ENCODE results near the gene MAST4.

The MAST4 gene

DNA sequence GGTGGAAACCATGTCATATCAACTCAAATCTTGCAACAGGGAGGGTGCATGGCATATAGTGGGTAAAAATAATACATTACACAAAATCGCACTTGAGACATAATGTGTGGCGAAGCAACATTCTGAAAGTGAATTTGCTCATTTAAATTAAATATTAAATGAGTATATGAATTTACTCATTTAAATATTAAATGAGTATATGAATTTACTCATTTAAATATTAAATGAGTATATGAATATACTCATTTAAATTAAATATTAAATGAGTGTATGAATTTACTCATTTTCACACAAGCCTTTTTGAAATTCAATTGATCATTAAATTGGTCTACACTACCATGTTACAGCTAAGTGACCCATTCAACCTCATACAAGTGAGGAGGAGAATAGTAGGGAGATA, 10.5 kb downstream of the MAST4 start:
- no peak for DNase-seq

DNA sequence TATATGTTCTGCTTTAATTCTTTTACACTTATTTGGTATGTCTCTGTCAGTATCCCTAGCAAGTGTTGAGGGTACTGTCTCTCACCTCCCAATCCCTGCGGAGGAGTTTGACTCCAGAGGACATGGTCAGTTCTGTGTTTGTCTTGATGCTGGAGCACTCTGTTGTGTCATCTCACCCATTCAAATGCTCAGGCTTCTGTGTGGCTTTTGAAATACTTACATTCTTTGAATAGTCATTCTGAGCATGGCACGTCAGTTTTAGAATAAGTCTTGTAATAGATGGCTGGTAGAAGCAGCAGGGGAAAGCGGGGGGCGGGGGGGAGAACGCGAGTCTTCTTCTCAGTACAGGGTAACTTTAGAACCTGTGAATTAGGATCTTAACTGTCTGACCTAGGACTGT, 12.3 kb downstream of the MAST4 start:
- DNase-seq = no peak

DNA sequence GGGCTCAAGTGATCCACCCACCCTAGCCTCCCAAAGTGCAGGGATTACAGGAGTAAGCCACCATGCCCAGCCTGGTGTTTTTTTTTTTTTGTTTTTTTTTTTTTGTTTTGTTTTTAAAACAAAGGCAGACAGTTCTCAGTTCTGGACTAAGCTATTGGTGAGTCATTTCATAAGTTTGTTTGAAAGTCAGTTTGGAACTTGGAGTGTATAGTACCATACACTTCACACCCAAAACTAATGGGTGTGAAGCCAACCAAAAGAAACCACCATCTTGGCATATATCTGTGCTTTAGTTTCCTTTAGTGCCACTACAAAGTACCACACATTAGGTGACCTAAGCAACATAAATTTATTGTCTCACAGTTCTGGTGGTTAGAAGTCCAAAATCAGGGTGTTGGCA, 13.4 kb downstream of the MAST4 start:
- DNase-seq = no peak

DNA sequence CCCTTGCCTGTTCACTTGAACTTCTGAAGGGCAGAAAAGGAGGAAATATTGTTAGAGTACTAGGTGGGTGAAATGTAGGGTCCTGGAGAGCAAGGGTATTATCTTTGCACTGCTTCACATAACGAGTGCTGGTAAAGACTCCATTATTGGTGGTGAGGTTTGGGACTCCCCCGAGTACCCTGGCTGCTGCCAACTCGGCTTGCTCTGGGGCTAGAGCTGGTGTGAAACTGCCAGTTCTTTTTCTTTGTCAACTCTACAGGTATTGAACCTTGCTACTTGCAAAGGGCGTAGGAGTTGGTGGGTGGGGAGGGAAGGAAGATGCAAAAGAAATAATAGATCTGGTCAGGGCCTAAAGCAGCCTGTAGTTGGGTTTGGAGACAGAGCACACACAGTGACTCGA, 16.0 kb downstream of the MAST4 start:
- no peak for DNase-seq

DNA sequence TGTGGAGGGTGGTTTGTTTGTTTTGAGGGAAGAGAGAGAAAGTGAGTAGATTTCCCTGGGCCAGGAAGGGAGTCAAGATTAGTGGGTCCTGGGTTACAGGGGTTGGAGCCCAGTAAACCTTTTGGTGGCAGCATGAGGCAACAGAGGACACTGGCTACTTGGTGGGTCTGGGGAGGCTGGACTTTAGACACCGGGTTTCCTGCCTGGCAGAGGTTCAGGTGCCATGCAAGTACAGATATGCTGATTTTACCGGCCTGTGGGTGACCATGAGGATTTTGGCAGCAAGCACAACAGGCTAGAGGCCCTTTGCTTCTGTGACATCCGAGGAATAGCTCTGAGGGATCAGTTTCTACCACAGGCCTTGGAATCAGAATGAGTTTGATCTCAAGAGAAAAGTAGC, 18.9 kb downstream of the MAST4 start:
- DNase-seq = no peak

DNA sequence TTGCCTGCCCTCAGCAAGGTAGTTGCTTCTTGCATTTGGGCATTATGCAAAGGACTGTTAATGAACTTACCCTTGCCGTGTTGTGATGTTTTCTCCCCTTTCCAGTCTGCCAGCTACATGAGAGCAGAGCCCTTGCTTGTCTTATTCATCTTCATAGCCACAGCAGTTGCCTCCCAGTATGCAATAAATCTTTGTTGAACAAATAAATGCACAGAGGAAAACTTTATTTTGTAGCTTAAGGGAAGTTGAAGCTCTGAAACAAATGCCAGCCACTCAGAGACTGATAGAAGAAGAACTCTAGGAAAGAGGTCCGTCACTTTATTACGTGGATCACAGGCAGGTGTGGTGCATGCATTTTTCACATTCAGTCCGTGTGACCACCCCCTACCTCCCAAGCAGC, 19.7 kb downstream of the MAST4 start:
- no peak for DNase-seq

DNA sequence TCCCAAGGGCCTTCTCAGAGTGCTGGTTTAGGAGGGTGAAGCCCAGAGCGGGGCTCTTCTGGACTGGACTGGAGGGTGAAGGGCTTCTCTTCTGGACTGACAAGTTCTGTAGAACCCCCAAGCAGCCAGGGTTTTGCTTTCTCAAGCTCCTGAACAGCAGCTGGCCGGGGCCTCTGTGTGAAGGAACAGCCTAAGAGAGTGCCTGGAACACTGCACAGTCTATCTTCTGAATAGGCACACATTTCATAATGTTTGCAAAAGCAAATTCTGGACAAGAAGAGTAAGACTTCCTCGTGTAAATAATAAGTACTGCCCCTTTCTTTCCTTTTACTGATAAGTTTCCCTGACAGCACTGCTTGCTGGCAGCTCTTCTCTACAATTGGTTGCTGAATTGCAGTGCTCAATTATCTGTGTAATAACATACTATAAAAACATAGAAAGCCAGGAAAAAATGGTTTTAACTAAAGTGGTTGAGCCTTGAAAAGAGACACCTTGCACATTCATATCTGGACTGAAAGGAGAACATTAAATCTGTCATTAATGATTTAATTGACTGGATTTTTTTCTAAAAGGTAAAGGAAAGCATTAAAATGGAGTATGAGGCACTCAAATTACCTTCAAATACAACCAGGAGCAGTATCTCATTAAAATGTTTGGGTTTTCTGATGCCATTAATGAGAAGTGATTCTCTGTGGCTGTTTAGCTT, 20.5 kb downstream of the MAST4 start:
- DNase-seq = no peak

DNA sequence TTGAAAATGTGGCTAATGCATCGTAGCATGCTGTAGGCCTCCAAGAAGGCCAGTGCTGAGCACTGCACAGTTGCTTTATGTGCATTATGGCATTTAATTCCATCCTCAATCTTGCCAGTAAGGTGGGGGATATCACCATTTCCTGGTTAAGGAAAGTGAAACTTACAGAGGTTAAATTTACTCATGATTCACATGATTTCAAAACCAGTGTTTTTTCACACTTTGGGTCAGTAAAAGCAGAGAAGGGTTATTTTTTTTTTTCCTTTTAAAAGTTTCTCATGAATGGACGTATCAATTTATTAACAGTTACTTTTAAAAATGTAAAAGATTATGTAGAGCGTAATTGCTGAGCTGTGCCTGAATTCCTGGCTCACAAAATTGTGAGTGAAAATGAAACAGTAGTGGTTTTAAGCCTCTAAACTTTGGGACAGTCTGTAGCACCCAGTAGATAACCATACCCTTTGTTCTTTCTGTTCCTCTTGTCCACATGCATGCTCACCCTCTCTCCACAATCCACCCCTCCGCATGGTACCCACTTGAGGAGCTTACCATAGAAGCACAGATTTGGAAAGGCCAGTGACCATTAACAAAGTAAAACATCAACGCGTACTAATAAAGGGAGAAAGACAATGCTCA, 21.2 kb downstream of the MAST4 start:
- no peak for DNase-seq

DNA sequence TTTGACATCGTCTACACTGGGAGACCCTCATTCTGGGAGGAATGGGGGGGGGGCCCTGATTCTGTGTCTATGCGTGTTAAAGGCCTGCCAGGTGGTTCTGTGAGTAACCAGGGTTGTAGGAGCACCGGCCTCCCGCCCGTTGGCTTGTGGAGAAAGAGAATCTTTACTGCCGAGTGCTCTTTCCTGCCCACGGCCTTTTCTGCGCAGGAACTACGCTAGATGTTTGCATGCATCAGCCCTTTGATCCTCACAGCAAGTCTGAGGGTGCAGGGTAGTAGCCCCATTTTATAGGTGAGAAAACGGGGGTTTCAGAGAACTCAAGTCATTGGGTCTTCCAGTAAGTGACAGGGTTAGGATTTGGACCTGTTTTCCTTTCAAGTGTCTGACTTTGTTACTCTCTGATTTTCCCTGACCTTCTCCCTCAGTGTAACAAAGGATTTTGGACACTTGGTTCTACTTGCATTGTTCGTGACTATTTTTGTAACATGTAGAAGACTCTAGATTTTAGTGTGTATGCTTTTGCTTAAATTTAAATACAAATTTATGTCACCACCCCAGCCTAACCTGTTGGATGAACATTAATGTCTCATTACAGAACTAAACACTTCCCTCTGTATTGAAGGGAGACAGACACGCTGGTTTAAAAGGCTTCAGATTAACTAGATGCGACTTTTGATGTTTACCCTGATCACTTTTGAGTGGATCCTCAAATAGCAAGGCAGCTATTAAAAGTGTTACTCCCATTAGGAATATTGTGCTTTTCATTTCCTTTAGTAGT, 22.0 kb downstream of the MAST4 start:
- DNase-seq = no peak

DNA sequence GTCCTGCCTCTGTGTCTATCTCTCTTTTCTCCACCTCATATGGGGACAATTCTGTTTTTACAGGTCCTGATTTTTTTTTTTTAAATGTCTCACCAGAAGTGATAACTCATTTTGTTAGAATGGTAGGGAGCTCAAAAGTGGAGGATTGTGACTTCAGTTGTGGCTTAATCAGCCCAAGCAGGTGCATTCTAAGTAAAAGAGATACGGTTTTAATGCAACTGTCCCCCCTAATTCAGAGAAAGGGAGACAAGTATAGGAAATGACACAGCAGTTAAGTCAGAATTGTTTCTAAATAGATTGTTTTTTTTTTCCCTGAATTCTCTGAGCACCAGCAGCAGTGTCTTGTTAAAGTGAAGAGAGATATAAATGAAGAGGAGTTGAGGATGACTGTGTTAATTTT, 24.5 kb downstream of the MAST4 start:
- DNase-seq = no peak

DNA sequence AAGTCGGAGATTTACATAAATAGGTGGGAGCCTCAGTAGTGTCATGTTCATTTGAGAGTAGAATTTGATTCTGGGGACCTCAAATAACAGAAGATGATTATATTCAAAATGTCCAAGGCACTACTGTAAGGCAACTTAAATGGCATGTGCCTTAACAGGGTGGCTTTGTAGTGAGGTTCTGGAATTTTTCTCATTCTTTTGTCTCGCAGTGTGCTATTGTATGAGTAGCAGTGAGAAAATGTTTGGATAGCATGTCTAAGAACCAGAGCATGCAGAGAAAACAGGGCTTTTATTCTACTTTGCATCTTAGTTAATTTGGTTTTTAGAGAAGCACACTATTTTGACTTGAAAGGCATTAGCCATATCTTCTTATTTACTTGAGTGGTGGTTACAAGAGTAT, 25.0 kb downstream of the MAST4 start:
- DNase-seq = no peak

DNA sequence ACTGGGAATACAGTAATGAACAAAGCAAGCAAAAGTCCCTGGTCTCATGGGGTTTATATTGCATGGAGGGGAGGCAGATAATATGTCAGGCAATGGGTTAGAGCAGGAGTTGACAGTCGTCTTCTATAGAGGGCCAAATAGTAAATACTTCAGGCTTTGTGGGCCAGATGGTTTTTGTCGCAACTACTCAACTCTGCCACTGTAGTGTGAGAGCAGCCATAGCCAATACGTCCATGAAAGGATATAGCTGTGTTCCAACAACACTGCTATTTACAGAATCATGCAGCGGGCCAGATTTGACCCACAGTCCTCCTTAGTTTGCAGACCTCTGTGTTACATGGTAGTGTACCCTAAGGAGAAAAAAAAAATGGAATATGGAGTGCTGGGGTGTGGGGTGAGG, 25.5 kb downstream of the MAST4 start:
- DNase-seq = no peak

DNA sequence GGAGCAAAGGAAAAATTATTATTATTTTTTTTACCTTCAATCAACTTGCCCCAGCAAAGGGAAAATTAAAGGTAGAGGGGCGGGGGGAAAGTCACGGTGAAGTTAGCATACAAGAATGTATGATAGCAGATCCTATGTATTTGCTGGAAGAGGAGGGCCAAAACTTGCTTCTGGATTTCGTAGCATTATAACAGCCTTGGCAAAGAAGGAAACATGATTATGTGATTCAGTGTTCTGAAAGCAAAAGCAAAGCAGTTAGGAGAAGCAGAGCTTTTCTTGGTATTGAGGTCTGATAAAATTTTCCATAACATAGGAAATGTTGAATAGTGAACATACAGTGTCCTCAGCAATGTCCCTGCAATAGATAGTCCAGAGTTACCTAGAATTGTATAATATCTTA, 32.4 kb downstream of the MAST4 start:
- DNase-seq = no peak

DNA sequence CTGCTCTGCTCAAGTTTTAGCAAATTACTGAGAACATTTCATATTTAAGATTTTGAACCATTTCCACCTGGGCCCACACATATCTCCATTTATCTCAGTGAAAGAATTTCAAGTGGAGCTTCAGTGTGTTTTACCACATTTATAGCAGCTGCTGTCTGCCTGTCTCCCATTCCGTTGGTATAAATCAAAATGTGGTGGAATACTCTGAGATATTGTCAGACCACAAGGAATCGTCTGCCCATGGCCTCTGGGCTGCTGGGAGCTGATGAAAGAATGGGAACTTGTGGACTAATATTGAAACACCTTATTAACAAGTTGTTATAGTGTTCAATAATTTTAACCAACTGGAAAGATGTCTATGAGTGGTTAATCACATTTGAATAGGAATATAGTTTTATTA, 33.3 kb downstream of the MAST4 start:
- DNase-seq = no peak

DNA sequence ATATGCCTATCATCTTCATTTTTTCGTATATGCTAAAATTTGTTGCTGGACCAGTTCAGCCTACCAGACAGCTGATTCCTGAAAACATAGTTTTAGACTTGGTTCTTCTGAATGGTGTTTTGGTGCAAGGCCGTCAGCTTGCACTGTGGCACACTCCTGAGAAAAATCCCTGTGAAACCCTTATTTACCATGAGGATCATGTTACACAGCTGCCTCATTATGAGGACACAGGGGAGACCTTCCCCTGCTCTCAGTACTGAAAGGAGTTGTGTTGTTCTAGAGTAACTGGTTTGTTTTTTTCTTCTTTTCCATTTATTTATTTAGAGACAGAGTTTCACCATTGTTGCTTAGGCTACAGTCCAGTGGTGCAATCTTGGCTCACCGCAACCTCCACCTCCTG, 37.6 kb downstream of the MAST4 start:
- DNase-seq = no peak

DNA sequence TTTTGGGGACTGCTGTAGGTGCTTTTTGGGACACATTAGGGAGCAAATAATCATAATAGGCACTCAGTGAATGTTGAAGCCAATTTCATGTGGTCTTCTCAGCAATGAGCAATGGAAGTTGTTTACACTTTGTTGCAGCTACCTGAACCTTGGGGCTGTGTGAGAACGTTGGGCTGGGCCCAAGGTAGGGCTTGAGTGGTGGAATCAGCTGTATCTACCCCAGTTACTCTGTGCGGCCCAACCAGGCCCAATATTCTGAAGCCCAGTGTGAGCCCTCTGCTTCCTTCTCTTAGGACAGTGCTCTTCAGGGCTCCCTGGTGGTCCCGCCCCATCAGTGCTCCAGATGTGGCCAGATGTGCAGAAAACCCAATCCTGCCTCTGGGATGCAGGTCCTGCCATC, 38.4 kb downstream of the MAST4 start:
- no peak for DNase-seq

DNA sequence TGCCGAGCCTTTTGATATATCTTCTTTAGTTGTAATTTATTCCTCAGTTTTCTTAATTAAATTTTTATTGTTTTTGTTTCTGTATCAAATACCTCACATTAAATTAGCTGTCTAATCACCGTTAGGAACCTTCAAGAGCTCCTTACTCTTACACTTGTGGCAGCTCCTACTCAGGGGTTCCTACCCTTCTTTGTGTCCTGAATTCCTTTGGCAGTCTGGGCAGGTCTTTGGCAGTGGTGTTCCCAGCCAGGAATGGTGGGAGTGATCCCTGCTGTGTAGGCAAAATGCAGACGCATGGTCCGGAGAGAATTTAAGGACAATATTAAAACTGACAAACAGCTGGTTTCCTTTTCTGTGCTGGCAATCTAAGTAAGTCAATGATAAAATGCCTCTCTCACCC, 41.8 kb downstream of the MAST4 start:
- no peak for DNase-seq

DNA sequence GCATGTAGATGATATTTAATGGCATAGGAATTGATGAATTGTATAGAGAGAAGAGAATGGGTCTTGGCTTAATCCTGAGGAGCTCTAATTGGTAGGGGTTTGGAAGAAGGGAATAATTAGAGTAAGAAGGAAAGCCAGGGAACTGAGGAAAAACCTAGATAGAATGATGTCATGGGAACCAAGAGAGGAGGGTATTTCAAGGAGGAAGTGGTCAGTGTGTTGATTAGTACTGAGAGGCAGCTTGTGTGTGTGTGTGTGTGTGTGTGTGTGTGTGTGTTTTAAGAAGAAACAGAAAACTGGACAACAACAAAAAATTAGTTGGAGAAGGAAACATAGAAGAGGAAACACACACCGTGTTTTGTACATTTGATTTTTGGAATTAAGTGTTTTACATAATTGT, 42.8 kb downstream of the MAST4 start:
- no peak for DNase-seq

DNA sequence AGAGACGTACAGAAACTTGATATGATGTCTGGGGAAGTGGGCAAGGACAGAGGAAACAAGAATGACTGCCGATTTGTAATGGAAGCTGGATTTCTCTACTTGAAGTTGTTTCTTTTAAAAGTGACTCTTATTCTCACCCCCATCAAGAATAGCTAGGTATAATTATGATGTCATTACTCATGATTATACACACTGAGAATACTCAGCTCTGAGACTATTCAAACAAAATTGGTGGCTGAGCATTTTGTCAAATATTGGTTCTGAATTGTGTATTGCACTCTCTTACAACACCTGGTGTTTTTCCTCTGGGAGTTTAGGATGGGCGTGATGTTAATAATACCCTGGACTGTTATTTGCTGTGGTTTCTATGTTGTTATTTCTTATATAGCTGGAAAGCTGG, 46.3 kb downstream of the MAST4 start:
- no peak for DNase-seq

DNA sequence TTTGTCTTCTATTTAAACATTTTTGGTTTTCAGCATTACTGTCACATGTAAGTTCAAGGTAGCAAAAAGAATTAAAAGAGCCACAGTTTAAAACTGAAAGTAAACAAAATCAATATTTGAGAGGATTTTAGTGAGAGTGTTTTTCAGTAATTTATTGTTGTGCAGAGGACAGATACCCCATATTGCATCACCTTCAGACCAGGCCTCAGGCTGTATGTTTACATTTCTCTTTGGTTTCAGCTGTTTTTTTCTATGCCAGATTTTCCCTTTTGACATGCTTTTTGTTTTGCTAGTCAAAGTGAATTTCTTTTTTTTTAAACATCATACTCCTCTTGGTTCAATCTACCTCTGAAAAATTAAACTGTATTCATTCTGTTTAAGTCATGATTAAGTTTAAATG, 47.2 kb downstream of the MAST4 start:
- no peak for DNase-seq

DNA sequence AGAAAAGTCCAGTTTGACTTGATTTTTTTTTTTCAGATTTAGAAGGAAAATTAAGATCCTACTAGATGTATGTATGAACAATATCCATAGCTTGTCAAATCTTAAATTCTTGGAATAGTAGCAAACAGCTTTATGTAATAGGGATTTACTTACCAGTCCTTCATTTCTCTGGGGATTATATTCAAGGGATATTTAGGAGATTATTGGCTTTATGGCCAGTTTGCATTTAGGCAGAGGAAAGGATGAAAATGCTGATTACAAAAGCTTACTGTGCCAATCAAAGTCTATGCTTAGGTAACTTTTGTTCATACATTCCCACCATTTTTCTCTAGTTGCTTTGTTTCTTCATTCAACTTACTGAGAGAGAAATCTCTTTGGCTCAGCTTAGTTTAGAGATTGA, 47.9 kb downstream of the MAST4 start:
- DNase-seq = no peak

DNA sequence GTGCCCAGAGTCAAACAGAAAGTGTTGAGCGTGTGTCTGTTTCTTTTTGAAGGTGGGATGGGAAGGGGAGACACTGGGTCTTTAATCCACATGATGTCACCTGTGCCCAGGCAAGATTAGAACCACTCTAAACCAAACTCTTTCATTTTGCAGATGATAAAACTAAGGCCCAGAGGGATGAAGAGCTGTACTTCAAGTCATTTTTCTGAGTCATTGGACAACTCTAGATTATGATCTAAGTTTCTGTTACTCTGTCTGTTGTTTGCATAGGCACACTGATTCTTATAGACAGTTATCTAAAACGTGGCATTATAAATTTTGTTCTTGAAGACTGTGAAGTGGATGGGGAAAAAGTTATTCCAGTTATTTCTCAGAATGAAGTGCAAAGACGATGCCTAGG, 48.8 kb downstream of the MAST4 start:
- no peak for DNase-seq

DNA sequence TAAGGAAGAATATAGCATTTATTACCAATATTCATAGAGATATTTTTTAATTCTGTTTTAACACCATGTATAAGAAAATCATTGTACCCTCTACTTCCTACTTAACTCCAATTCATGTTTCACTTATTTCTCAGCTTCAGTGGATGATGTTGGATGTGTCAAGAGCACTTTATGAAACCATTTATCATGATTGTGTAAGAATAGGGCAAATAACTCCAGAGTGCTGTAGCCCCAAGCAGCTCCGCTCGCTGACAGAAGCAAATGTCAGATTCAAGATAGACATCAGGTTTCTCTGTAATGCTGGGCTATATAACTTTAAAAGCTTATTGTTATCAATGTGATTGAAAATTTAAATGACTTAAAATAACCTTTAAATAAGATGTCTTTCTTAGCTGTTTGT, 50.4 kb downstream of the MAST4 start:
- DNase-seq = no peak

DNA sequence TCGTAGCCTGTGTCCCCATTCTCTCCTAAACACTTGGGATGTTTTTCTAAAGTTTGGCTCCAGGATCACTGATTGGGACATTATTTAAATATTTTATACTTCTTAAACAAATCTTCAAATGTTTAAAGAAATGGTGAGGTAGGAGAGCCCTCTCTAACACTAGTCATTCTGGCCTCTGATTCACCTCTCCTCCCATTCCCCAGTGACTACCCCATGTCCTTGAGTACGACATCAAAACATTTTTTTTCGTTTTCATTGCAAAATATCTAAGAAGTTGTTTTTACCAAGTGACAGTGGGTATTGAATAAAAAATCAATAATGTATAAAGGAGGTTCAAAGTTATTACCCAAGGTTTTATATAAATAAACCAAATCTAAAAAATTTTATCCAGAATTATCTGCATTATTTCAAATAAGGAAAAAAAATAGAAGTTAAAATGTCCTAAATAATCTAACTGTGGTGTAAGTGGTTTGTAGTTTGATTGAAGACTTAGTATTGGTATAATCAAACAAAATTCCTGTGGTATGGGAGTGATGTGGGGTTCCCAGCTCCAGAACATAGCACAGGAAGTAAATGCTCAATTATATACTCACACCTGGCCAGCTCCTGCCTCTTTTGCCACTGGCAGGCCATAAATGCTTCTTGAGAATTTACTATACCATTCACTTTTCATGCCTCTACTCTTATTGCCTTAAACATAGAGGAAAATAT, 51.1 kb downstream of the MAST4 start:
- DNase-seq = no peak
